ENCODE data around the gene LRRFIP1.

DNA sequence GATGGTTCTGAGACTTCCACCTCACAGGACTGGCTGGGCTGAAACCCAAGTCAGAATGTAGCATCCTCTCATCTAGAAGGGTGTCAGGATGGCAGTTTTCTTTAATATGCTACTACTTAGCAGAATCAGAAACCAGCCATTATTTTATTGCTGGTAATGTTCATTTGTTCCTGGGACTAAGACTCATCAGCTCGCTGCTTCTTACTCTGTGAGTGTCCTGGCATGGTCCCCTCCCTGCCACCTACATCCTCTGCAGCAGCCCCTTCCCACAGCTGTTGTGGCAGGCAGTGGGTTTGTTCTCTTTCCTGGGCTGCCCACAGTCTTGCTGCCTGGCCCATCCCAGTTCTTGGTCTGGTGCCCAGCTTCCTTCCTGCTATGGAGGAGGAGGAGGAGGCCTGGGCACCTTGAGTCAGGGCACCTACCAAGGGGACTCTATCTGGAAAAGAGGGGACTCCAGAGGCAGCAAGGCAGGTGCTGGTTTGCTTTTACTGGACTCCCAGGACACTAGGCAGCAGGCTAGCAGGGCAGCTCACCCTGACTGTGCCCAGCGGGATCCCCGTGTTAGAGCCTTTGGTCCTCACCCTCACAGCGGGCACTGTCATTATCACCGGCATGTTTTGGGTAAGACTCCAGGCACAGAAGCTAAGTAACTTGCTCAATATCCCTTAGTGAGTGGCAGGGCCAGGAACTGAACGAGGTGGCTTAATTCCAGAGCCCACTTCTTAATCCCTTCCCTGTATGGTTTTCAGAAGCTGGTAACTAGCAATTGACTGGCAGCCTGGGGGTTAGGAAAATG is 62.1 kb downstream of the LRRFIP1 start:
- TF ChIP-seq, protein P1, sequence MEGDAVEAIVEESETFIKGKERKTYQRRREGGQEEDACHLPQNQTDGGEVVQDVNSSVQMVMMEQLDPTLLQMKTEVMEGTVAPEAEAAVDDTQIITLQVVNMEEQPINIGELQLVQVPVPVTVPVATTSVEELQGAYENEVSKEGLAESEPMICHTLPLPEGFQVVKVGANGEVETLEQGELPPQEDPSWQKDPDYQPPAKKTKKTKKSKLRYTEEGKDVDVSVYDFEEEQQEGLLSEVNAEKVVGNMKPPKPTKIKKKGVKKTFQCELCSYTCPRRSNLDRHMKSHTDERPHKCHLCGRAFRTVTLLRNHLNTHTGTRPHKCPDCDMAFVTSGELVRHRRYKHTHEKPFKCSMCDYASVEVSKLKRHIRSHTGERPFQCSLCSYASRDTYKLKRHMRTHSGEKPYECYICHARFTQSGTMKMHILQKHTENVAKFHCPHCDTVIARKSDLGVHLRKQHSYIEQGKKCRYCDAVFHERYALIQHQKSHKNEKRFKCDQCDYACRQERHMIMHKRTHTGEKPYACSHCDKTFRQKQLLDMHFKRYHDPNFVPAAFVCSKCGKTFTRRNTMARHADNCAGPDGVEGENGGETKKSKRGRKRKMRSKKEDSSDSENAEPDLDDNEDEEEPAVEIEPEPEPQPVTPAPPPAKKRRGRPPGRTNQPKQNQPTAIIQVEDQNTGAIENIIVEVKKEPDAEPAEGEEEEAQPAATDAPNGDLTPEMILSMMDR (IDR thresholded peaks at IDR 0.05; ENCODE audit: low read depth, low read length, poor library complexity, severe bottlenecking): no peak
- TF ChIP-seq EZH2phosphoT487 (IDR thresholded peaks at IDR 0.05; ENCODE audit: borderline replicate concordance, low read length): no peak
